HG02885 (cell line): ENCODE measurements around the gene RALBP1.

Experiments used
- ATAC-seq: cut with Tn5 transposase; IDR thresholded peaks from one replicate; pipeline ENCODE4 v1.9.1; 2021; ENCODE audit warnings: mild to moderate bottlenecking; ENCODE audit not compliant: unreplicated experiment, poor library complexity

RALBP1 gene

DNA sequence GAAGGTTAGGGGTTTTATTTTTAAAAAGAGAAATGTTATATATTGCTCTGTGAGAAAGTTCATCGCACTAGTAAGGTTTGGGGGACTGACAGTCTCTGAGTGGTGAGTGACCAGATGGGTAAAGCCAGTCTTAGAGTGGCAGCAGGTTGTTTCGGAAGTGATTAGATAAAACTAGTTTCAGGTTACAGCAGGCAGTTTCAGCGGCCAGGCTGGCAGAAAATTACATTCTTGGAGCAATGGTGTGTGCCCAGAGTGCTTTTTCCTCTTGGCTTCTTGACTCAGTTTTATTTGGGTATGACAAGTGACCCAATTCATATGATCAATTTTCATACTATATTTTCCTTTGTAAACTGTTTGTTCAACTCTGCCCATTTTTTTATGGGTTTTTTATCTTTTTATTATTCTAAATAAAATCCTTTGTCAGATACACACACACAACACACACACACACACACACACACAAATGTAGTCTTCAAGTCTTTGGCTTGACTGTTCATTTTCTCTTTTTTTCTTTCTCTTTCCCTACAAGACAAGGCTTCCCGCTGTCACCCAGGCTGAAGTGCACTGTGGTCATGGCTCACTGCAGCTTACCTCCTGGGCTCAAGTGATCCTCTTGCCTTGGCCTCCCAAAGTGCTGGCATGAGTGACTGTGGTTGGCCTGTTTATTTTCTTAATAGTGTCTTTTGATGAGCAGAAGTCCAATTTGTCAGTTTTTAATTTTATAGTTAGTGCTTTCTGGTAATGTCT, 30.9 kb downstream of the RALBP1 start:
- ATAC-seq, result no peak

GRCh38 chr18:9507565-9508088, 32.3 kb downstream of the RALBP1 start:
- ATAC-seq, result no peak

GRCh38 chr18:9508446-9509025, 33.2 kb downstream of the RALBP1 start:
- no peak for ATAC-seq

GRCh38 chr18:9513971-9514512, 38.7 kb downstream of the RALBP1 start:
- no peak for ATAC-seq

DNA sequence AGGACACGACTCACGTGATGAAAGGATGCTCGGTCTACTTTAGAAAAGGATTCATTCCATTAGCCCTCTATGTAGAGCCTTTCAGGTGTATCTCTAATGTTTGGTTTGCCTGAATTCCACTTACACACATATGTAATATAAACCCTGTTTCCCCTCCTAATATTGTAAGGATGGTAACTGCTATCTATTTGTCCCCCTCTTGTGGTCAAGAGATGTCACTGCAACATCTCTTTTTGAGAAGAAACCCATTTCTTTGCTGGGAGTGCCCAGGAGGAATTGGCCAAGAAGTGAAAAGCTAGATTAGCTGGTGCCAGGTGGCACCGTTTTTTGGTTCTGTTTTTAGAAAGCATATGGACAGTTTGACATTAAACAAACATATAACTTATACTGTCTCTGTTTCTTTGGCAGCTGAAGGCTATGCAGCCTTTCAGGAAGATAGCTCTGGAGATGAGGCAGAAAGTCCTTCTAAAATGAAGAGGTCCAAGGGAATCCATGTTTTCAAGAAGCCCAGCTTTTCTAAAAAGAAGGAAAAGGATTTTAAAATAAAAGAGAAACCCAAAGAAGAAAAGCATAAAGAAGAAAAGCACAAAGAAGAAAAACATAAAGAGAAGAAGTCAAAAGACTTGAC, 41.2 kb downstream of the RALBP1 start:
- ATAC-seq, result no peak

DNA sequence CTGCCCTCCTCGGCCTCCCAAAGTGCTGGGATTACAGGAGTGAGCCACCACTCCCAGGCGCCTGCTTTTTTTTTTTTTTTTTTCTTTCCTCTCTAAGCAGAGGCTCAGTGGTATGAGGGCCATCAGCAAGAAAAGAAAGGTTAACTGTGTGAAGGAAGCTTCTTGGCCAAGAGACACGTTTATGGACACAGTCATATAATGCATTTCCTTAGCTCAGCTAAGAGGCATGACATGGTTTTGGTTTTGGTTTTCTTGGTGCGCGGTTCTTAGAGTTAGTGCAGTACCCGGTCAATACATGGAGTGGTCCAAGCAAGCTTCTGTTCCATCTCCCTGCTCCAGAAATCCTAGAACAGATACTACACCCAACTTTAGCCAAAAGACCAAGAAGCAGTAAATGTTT, 42.6 kb downstream of the RALBP1 start:
- ATAC-seq, result no peak

GRCh38 chr18:9519399-9519798, 44.1 kb downstream of the RALBP1 start:
- ATAC-seq, result no peak

- no peak for ATAC-seq
Measured at GRCh38 chr18:9520666-9521065, 45.4 kb downstream of the RALBP1 start.

DNA sequence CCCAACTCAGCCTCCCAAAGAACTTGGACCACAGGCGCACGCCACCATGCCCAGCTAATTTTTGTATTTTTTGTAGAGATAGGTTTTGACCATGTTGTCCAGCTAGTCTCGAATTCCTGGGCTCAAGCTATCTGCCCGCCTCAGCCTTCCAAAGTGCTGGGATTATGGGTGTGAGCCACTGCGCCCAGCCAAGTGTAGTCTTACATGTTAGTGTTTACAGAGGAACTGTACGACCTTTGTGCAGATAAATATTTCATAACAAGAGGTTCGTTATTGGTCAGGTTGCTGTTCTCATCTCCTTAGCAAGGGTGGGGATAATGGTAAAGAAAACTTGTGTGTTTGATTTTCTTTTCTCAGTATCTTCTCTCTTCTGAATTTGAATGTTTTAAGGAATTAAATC, 46.5 kb downstream of the RALBP1 start:
- no peak for ATAC-seq

- ATAC-seq, result no peak
Measured at GRCh38 chr18:9522952-9523351, 47.6 kb downstream of the RALBP1 start.

GRCh38 chr18:9526458-9526857, 51.1 kb downstream of the RALBP1 start:
- no peak for ATAC-seq

GRCh38 chr18:9530226-9531009, 55.1 kb downstream of the RALBP1 start:
- no peak for ATAC-seq

GRCh38 chr18:9531791-9532410, 56.6 kb downstream of the RALBP1 start:
- no peak for ATAC-seq

- no peak for ATAC-seq
Measured at GRCh38 chr18:9534844-9535243, 59.5 kb downstream of the RALBP1 start.

DNA sequence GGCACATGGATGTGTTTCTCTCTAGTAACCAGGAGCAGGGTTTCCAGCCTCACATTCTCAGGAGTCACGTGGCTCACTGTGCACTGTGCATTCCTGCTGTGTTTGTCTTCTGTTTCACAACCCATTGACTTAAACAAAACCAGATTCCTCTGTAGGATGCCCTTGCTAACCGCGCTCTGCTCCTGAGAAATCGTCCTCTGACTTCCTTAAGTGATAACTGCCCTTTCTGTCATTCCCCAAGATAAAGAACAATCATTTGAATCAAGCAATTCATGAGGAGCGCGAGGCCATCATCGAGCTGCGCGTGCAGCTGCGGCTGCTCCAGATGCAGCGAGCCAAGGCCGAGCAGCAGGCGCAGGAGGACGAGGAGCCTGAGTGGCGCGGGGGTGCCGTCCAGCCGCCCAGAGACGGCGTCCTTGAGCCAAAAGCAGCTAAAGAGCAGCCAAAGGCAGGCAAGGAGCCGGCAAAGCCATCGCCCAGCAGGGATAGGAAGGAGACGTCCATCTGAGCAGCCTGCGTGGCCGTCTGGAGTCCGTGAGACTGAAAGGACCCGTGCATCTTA, 60.2 kb downstream of the RALBP1 start:
- no peak for ATAC-seq

- ATAC-seq, result no peak
Measured at GRCh38 chr18:9536354-9537152, 61.2 kb downstream of the RALBP1 start.

- no peak for ATAC-seq
Measured at GRCh38 chr18:9537677-9538076, 62.4 kb downstream of the RALBP1 start.

DNA sequence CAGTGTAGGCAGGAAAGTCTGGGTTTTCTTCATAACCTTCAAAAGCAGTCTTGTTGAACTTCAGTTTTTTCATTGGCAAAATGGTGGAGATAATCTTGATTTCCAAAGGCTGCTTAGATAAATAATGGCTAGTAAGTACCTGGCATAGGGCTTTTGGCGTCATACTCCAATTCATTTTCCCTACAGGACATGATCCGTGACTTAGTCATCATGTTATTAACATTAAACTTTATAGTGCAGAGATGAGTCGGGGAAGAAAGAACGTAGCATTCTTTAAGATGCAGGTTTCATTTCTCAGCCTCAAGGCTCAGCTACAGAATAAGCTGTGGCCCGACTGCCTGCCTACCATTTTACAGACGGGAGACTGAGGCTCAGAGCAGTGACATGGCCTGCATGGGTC, 64.0 kb downstream of the RALBP1 start:
- no peak for ATAC-seq

DNA sequence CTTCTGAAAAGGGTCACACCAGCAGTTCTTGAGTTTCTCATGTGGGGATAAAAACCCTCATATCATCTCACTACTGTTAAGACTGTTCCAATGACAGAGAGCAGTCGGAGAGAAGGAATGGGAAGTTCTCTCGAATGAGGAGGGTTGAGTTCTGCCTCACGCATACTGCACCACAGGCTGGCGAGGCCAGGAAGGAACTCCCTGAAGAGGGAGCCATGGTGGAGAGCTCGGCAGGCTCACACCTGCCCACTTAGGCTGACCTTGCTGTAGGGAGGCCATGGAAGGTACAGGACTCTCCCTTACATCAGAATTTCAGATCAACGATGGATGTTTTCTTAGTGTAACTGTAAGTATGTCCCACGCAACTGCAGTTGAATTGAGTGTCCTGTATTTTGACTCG, 64.6 kb downstream of the RALBP1 start:
- ATAC-seq, result no peak
